ENCODE results near the gene TYRO3. TPM values are rescaled to one million over a fixed set of nuclear protein-coding genes. Genes with fewer than 3 reads are reported as not detected.

Gene TYRO3
- total RNA-seq, 2 experiments from 2014 or later = 0.48 TPM; not detected in 1

- ChIA-PET CTCF (ENCODE audit: unreplicated experiment) (no interaction called here), POLR2A (no interaction called here)
- DNase-seq (ENCODE audit: low spot score) = no peak
- H3K27ac ChIP-seq (ENCODE audit: low read depth, low read length, poor library complexity, severe bottlenecking) = no peak overlapping the region
- H3K4me2 ChIP-seq (ENCODE audit: low read length) = no peak overlapping the region
- intact Hi-C loops (cut with micrococcal nuclease; ENCODE audit: unreplicated experiment) = no loop called here
- no peaks in the 10 kb centered on the region for H3K36me3 ChIP-seq (ENCODE audit: insufficient read depth, low read length)
- no peak overlapping the region for H2AFZ ChIP-seq (ENCODE audit: low read length)
- no peak for TF ChIP-seq EZH2phosphoT487 (IDR thresholded peaks at IDR 0.05; ENCODE audit: borderline replicate concordance, low read depth, low read length)
- no peak for TF ChIP-seq CTCF (conservative IDR thresholded peaks at IDR 0.05; ENCODE audit: low read length)
- H3K9me3 ChIP-seq (ENCODE audit: low read length) = no peaks in the 10 kb centered on the region
- no peaks in the 10 kb centered on the region for H4K20me1 ChIP-seq (ENCODE audit: insufficient read depth, low read length)
- BruUV-seq (replicated peaks) = no TSS peak
- no peaks in the 10 kb centered on the region for H3K79me2 ChIP-seq (ENCODE audit: insufficient read depth, low read depth, low read length)
- H3K9me2 ChIP-seq (ENCODE audit: insufficient read depth, low read length) = no peaks in the 10 kb centered on the region
- H3K4me3 ChIP-seq (ENCODE audit: low read depth, low read length, poor library complexity, severe bottlenecking) = no peak overlapping the region
- peaks cover 8% of the 10 kb centered on the region for H3K4me1 ChIP-seq (ENCODE audit: insufficient read depth, low read length, poor library complexity, severe bottlenecking)
Measured at GRCh38 chr15:41605566-41605965, 46.6 kb downstream of the TYRO3 start.

DNA sequence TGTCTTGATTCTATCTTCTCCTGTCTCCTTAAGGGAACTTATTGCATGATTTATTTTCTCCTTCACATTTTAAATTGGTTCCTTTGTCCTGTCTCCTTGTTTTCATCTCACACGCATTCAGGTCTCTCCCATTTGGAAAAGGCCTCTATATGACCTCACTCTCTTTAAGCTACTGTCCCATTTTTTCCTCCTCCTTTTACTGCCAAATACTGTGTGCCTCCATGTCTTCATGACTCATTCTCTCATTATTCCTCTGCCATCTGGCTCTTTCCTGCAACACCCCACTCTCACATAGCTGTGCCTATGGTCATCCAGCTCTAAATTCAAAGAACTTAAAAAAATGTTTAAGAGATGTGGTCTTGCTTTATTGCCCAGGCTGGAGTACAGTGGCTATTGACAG lies 48.0 kb downstream of the TYRO3 start:
- no peak for DNase-seq (ENCODE audit: low spot score)
- no TSS peak for BruUV-seq (replicated peaks)
- Histone ChIP-seq H3K9me2 (ENCODE audit: insufficient read depth, low read length) (no peaks in the 10 kb centered on the region), H3K4me2 (ENCODE audit: low read length) (no peak overlapping the region), H3K4me3 (ENCODE audit: low read depth, low read length, poor library complexity, severe bottlenecking) (no peak overlapping the region), H3K79me2 (ENCODE audit: insufficient read depth, low read depth, low read length) (no peaks in the 10 kb centered on the region), H3K27ac (ENCODE audit: low read depth, low read length, poor library complexity, severe bottlenecking) (no peak overlapping the region), H3K4me1 (ENCODE audit: insufficient read depth, low read length, poor library complexity, severe bottlenecking) (peaks cover 8% of the 10 kb centered on the region), H3K36me3 (ENCODE audit: insufficient read depth, low read length) (no peaks in the 10 kb centered on the region), H4K20me1 (ENCODE audit: insufficient read depth, low read length) (no peaks in the 10 kb centered on the region), H3K9me3 (ENCODE audit: low read length) (no peaks in the 10 kb centered on the region), H2AFZ (ENCODE audit: low read length) (no peak overlapping the region)
- CTCF ChIA-PET (ENCODE audit: unreplicated experiment) = no interaction called here
- intact Hi-C loops (cut with micrococcal nuclease; ENCODE audit: unreplicated experiment) = no loop called here
- TF ChIP-seq EZH2phosphoT487 (IDR thresholded peaks at IDR 0.05; ENCODE audit: borderline replicate concordance, low read depth, low read length) (no peak), CTCF (conservative IDR thresholded peaks at IDR 0.05; ENCODE audit: low read length) (no peak)
- POLR2A ChIA-PET = interaction anchor here (0.5 kb wide), 1 partner anchor 162 kb away, joined by 3 read pairs; no protein-coding TSS in a partner anchor

GRCh38 chr15:41609123-41609522 lies 50.1 kb downstream of the TYRO3 start:
- no peak overlapping the region for H3K4me3 ChIP-seq (ENCODE audit: low read depth, low read length, poor library complexity, severe bottlenecking)
- H3K4me2 ChIP-seq (ENCODE audit: low read length) = no peak overlapping the region
- H2AFZ ChIP-seq (ENCODE audit: low read length) = no peak overlapping the region
- H3K9me3 ChIP-seq (ENCODE audit: low read length) = no peaks in the 10 kb centered on the region
- H4K20me1 ChIP-seq (ENCODE audit: insufficient read depth, low read length) = no peaks in the 10 kb centered on the region
- no peaks in the 10 kb centered on the region for H3K36me3 ChIP-seq (ENCODE audit: insufficient read depth, low read length)
- TF ChIP-seq CTCF (conservative IDR thresholded peaks at IDR 0.05; ENCODE audit: low read length) (no peak), EZH2phosphoT487 (IDR thresholded peaks at IDR 0.05; ENCODE audit: borderline replicate concordance, low read depth, low read length) (no peak)
- BruUV-seq (replicated peaks) = no TSS peak
- no peak overlapping the region for H3K27ac ChIP-seq (ENCODE audit: low read depth, low read length, poor library complexity, severe bottlenecking)
- DNase-seq (ENCODE audit: low spot score) = no peak
- H3K4me1 ChIP-seq (ENCODE audit: insufficient read depth, low read length, poor library complexity, severe bottlenecking) = peaks cover 6% of the 10 kb centered on the region
- intact Hi-C loops (cut with micrococcal nuclease; ENCODE audit: unreplicated experiment) = no loop called here
- no peaks in the 10 kb centered on the region for H3K9me2 ChIP-seq (ENCODE audit: insufficient read depth, low read length)
- CTCF ChIA-PET (ENCODE audit: unreplicated experiment) = no interaction called here
- POLR2A ChIA-PET = interaction anchor here (0.7 kb wide), 1 partner anchor 56 kb away, joined by 4 read pairs; no protein-coding TSS in a partner anchor
- H3K79me2 ChIP-seq (ENCODE audit: insufficient read depth, low read depth, low read length) = no peaks in the 10 kb centered on the region

Data from OCI-LY7 (cell line).